ENCODE data around the gene CCDC14. TPM values are rescaled to one million over a fixed set of nuclear protein-coding genes. Genes with fewer than 3 reads are reported as not detected.

Gene CCDC14
- total and polyA plus RNA-seq, 7 experiments from 2014 or later = 5.3 to 48.1 (median 32.0) TPM

Other genes with a start within 250 kb of the CCDC14 start
- gene MYLK, start 76.9 kb downstream of the CCDC14 start, total RNA-seq = 1 to 10 TPM in 1 of 5 experiments, under 1 TPM in 2, not detected in 2; 0.07 to 2.3 (median 0.35) TPM
- under 1 TPM; 0.17 to 0.28 TPM for gene MYLK, start 76.9 kb downstream of the CCDC14 start, polyA plus RNA-seq
- not detected for gene ROPN1, start 30.9 kb upstream of the CCDC14 start, total RNA-seq
- not detected for gene ROPN1, start 30.9 kb upstream of the CCDC14 start, polyA plus RNA-seq
- 10 to 100 TPM in 3 of 5 experiments, 1 to 10 TPM in 1, not detected in 1; 7.4 to 20.3 (median 15.0) TPM for gene KALRN, start 72.1 kb upstream of the CCDC14 start, total RNA-seq
- gene KALRN, start 72.1 kb upstream of the CCDC14 start, polyA plus RNA-seq = 1 to 10 TPM in 1 of 2 donors, under 1 TPM in 1; 0.15 to 1.1 TPM

All from naive thymus-derived CD4-positive, alpha-beta T cell (primary cell).